BLaER1 (cell line): ENCODE measurements around the gene WSCD2.

Experiments used
- H3K27ac ChIP-seq: shearing (Covaris generic); formaldehyde crosslinking; 2 replicates; pipeline ENCODE4 v1.8.1; 2022
- H3K27me3 ChIP-seq: shearing (Covaris generic); formaldehyde crosslinking; 2 replicates; pipeline ENCODE4 v1.8.1; 2022
- H3K36me3 ChIP-seq: shearing (Covaris generic); formaldehyde crosslinking; 2 replicates; pipeline ENCODE4 v1.8.1; 2022
- H3K4me1 ChIP-seq: shearing (Covaris generic); formaldehyde crosslinking; 2 replicates; pipeline ENCODE4 v1.8.1; 2022
- H3K4me2 ChIP-seq: shearing (Covaris generic); formaldehyde crosslinking; 2 replicates; pipeline ENCODE4 v1.8.1; 2022
- H3K4me3 ChIP-seq: shearing (Covaris generic); formaldehyde crosslinking; 2 replicates; pipeline ENCODE4 v1.8.1; 2022
- H3K9ac ChIP-seq: shearing (Covaris generic); formaldehyde crosslinking; 2 replicates; pipeline ENCODE4 v1.8.1; 2022
- H3K9me3 ChIP-seq: shearing (Covaris generic); formaldehyde crosslinking; 2 replicates; pipeline ENCODE4 v1.8.1; 2022
- H4K20me1 ChIP-seq: shearing (Covaris generic); formaldehyde crosslinking; 2 replicates; pipeline ENCODE4 v1.8.1; 2022
- Cebpa-rat ChIP-seq: shearing (Covaris generic); IDR thresholded peaks from 2 replicates; pipeline ENCODE4 v1.8.1; 2022

Gene WSCD2

DNA sequence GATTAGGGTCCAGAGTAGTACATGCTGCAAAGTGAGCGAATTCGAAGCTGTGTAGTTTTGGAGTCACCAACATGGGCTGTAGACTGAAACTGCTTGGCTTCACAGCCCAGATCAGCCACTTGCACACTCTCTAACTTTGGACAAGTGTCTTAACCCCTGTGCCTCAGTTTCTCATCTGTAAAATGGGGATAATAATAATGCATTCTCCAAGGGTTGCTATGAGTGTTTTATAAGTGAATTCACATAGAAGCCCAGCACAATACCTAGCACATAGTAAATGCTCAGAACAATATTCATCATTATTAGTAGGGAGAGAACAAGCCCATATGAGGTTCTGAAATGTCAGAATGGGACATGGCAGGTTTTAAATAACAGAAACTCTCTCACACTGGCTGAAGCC lies 10.4 kb downstream of the WSCD2 start:
- H3K27me3 ChIP-seq, result no peaks in the 10 kb centered on the region

DNA sequence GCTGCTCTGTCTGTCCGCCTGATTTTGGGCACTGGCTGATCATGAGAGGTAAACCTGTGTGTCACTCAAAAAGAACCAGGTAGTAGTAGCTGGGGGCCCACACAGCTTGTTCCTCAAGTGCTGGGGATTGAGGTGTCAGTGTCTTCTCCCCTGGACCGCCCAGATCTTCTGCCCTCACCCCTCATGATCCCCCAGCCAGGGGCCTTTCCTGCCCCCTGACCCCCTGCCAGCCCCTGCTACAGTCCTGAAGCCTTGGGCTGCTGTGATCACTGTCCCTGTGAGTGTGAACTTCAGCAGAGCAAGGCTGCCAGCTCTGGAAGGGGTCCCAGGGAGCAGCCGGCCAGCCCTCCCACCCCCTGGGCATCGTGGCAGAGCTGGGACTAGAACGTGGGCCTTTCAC lies 11.4 kb downstream of the WSCD2 start:
- H3K4me2 ChIP-seq, result no peak overlapping the region
- H3K36me3 ChIP-seq, result no peaks in the 10 kb centered on the region
- TF ChIP-seq Cebpa-rat, result no peak
- no peaks in the 10 kb centered on the region for H3K9me3 ChIP-seq
- no peaks in the 10 kb centered on the region for H3K27me3 ChIP-seq
- no peaks in the 10 kb centered on the region for H4K20me1 ChIP-seq
- H3K27ac ChIP-seq, result no peak overlapping the region
- no peak overlapping the region for H3K9ac ChIP-seq
- no peaks in the 10 kb centered on the region for H3K4me1 ChIP-seq
- H3K4me3 ChIP-seq, result no peak overlapping the region

More for the DNA sequence above, 10.4 kb downstream of the WSCD2 start:
- no peak for TF ChIP-seq Cebpa-rat
- Histone ChIP-seq H4K20me1 (no peaks in the 10 kb centered on the region), H3K9ac (no peak overlapping the region), H3K9me3 (no peaks in the 10 kb centered on the region), H3K27ac (no peak overlapping the region), H3K4me1 (no peaks in the 10 kb centered on the region), H3K4me3 (no peak overlapping the region), H3K4me2 (no peak overlapping the region), H3K36me3 (no peaks in the 10 kb centered on the region)

DNA sequence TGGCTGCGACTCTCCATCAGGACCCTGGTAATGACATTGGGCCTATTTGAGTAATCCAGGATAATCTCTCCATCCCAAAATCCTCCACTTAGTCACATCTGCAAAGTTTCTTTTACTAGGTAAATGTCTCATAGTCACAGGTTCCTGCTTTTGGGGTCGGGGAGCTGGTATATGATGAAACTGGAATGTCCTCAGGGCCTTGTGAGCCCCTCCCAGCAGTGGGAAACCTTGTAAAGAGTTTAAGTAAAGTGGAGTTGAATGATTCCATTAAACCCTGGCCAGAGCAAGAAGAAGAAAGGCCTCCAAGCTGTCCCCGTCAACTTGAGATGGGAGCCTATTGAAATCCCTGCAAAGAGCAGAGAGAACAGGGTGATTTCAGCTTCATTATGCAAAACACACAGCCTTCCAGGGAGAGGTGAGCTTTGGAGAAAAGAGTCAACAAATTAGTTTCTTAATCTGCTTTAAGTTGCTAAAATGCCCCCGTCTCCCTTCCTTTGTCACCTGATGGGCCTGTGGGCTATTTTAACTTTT lies 12.6 kb downstream of the WSCD2 start:
- Histone ChIP-seq H3K27ac (no peak overlapping the region), H3K4me3 (no peak overlapping the region), H3K4me2 (no peak overlapping the region), H3K4me1 (no peaks in the 10 kb centered on the region), H3K27me3 (no peaks in the 10 kb centered on the region), H3K9ac (no peak overlapping the region), H3K36me3 (no peaks in the 10 kb centered on the region), H4K20me1 (no peaks in the 10 kb centered on the region), H3K9me3 (no peaks in the 10 kb centered on the region)
- no peak for TF ChIP-seq Cebpa-rat

DNA sequence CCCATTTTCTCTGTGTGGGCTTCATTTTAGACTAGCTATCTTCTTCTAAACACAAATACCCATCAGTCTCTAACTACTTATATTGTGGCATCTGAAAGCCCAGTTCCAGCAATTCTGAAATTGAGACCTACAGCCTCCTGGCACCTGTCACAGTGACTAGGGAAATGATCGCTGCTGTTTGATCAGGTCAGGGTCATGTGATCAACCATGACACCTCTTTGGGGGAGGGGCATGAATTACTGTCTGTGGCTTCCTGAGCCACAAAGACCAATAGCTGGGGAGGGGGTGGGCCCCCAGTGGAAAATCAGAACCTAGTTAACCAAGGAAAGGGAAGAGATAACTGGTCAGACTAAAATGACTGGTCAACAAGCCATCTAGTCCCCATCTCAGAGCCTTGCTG lies 14.1 kb downstream of the WSCD2 start:
- no peak for TF ChIP-seq Cebpa-rat
- no peaks in the 10 kb centered on the region for H4K20me1 ChIP-seq
- no peak overlapping the region for H3K4me2 ChIP-seq
- no peak overlapping the region for H3K27ac ChIP-seq
- no peaks in the 10 kb centered on the region for H3K9me3 ChIP-seq
- no peaks in the 10 kb centered on the region for H3K36me3 ChIP-seq
- no peak overlapping the region for H3K4me3 ChIP-seq
- no peaks in the 10 kb centered on the region for H3K27me3 ChIP-seq
- H3K9ac ChIP-seq, result no peak overlapping the region
- no peaks in the 10 kb centered on the region for H3K4me1 ChIP-seq

GRCh38 chr12:108144080-108144479 lies 15.0 kb downstream of the WSCD2 start:
- H3K4me1 ChIP-seq, result no peaks in the 10 kb centered on the region
- no peaks in the 10 kb centered on the region for H3K9me3 ChIP-seq
- no peak for TF ChIP-seq Cebpa-rat
- H3K27me3 ChIP-seq, result no peaks in the 10 kb centered on the region
- no peak overlapping the region for H3K4me3 ChIP-seq
- H4K20me1 ChIP-seq, result no peaks in the 10 kb centered on the region
- no peak overlapping the region for H3K4me2 ChIP-seq
- no peak overlapping the region for H3K27ac ChIP-seq
- no peak overlapping the region for H3K9ac ChIP-seq
- H3K36me3 ChIP-seq, result no peaks in the 10 kb centered on the region

DNA sequence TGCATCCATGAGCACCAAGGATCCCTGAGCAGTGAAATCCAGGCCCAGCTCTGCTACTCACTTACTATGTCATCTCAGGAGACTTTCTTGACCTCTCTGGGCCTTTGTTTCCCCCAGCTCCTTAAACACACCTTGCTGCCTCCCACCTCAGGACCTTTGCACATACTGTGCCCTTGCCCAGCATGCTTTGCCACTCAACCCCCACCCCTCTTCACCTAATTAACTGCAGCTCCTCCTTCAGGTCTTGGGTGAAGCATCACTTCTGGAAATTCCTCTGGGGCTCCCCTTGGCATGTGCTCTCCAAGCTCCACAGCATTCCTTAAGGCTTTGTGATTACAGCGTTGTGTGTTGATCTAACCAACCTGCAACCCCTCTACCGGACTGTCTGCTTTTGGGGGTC lies 15.9 kb downstream of the WSCD2 start:
- Histone ChIP-seq H3K27me3 (no peaks in the 10 kb centered on the region), H3K9me3 (no peaks in the 10 kb centered on the region)
- TF ChIP-seq Cebpa-rat, result no peak

DNA sequence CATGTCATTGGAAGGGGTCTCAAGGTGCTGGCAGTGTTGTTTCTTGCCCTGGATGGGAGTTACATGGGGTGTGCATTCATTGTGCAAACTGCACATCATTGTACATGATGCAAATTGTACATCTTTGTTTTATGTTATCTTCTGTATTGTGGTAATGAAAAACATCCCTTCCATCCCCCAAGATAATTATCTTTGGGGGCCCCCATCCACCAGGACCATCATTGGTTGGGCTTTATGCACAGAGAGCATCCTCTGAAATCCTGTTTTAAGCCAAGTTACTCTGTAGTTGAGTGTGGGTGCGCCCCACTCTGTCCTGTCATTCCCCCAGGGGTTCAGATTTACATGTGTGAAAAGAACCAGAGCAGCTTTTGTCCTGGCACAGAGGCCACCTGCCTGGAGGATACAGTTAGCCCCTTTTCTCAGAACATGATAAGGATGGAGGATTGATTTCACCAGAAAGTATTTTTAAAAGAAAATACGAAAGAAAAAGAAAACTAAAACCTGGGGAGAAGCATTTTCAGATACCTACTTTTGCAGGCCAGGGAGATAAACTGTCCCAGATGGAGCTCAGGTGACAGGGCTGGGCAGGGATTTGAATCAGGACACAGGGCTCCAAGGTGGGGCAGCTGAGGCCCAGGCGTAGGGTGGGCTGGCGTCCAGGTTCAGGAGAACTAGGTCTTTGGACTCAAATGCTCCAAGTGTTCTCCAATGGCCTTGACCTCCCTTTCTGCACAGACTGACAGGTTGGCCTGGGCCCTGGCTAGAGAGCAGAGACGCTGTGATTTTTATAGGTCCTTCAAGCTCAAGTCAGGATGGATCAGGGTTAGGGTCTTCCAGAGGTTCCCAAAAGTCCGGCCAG lies 17.2 kb downstream of the WSCD2 start:
- Histone ChIP-seq H3K27ac (no peak overlapping the region), H3K4me1 (no peaks in the 10 kb centered on the region), H3K36me3 (no peaks in the 10 kb centered on the region), H3K4me3 (no peak overlapping the region), H4K20me1 (no peaks in the 10 kb centered on the region), H3K9ac (no peak overlapping the region), H3K4me2 (no peak overlapping the region), H3K9me3 (no peaks in the 10 kb centered on the region), H3K27me3 (no peaks in the 10 kb centered on the region)
- TF ChIP-seq Cebpa-rat, result no peak

More for the DNA sequence above, 15.9 kb downstream of the WSCD2 start:
- Histone ChIP-seq H3K4me1 (no peaks in the 10 kb centered on the region), H3K4me3 (no peak overlapping the region), H4K20me1 (no peaks in the 10 kb centered on the region), H3K9ac (no peak overlapping the region), H3K4me2 (no peak overlapping the region), H3K27ac (no peak overlapping the region), H3K36me3 (no peaks in the 10 kb centered on the region)

DNA sequence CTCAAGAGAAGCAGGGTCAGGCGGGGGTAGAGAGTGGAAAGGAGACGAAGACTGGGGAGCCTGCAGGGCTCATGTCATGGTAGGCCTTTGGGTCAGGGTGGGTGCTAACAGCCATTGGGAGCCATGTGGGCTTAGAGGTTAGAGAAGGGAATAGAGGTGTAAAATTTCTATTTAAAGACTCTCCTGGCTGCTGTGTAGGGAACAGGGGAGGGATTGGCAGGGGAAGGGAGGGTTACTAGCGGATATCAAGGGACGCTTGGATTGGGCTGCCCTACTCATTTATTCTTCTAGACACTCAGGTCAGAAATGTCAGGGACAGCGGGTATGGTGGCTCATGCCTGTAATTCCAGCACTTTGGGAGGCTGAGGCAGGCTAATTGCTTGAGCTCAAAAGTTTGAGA lies 18.2 kb downstream of the WSCD2 start:
- peaks cover 7% of the 10 kb centered on the region for H3K4me1 ChIP-seq
- no peaks in the 10 kb centered on the region for H4K20me1 ChIP-seq
- H3K9me3 ChIP-seq, result no peaks in the 10 kb centered on the region
- TF ChIP-seq Cebpa-rat, result no peak
- H3K36me3 ChIP-seq, result no peaks in the 10 kb centered on the region
- H3K27me3 ChIP-seq, result no peaks in the 10 kb centered on the region
- no peak overlapping the region for H3K27ac ChIP-seq
- H3K9ac ChIP-seq, result no peak overlapping the region
- no peak overlapping the region for H3K4me2 ChIP-seq
- H3K4me3 ChIP-seq, result no peak overlapping the region

GRCh38 chr12:108148521-108149074 lies 19.5 kb downstream of the WSCD2 start:
- Histone ChIP-seq H3K36me3 (no peaks in the 10 kb centered on the region), H3K9ac (no peak overlapping the region), H3K9me3 (no peaks in the 10 kb centered on the region), H3K4me2 (no peak overlapping the region), H3K27ac (no peak overlapping the region), H3K4me1 (peaks cover 7% of the 10 kb centered on the region), H4K20me1 (no peaks in the 10 kb centered on the region), H3K4me3 (no peak overlapping the region), H3K27me3 (no peaks in the 10 kb centered on the region)
- TF ChIP-seq Cebpa-rat, result no peak

- Histone ChIP-seq H3K9me3 (no peaks in the 10 kb centered on the region), H3K4me1 (peaks cover 7% of the 10 kb centered on the region), H3K4me2 (no peak overlapping the region), H3K27ac (no peak overlapping the region), H3K36me3 (no peaks in the 10 kb centered on the region), H3K4me3 (no peak overlapping the region), H4K20me1 (no peaks in the 10 kb centered on the region), H3K9ac (no peak overlapping the region), H3K27me3 (no peaks in the 10 kb centered on the region)
- TF ChIP-seq Cebpa-rat, result no peak
Observed at GRCh38 chr12:108150436-108150835, 21.3 kb downstream of the WSCD2 start.
